GM15510 (cell line): Measurements from ENCODE around the gene NEK6.
A peak's percentile ranks its signal among the peaks of the same experiment; 100 is the strongest.

Experiments
- POLR2A ChIP-seq: IDR thresholded peaks from 3 replicates; pipeline ENCODE4 v1.6.1; 2011; ENCODE audit warnings: borderline replicate concordance; ENCODE audit not compliant: insufficient read length; ENCODE audit errors: extremely low read depth

The NEK6 gene

GRCh38 chr9:124280176-124280691 lies 22.5 kb downstream of the NEK6 start:
- TF ChIP-seq POLR2A, result no peak

- no peak for TF ChIP-seq POLR2A
Measured at GRCh38 chr9:124281931-124282371, 24.2 kb downstream of the NEK6 start.

DNA sequence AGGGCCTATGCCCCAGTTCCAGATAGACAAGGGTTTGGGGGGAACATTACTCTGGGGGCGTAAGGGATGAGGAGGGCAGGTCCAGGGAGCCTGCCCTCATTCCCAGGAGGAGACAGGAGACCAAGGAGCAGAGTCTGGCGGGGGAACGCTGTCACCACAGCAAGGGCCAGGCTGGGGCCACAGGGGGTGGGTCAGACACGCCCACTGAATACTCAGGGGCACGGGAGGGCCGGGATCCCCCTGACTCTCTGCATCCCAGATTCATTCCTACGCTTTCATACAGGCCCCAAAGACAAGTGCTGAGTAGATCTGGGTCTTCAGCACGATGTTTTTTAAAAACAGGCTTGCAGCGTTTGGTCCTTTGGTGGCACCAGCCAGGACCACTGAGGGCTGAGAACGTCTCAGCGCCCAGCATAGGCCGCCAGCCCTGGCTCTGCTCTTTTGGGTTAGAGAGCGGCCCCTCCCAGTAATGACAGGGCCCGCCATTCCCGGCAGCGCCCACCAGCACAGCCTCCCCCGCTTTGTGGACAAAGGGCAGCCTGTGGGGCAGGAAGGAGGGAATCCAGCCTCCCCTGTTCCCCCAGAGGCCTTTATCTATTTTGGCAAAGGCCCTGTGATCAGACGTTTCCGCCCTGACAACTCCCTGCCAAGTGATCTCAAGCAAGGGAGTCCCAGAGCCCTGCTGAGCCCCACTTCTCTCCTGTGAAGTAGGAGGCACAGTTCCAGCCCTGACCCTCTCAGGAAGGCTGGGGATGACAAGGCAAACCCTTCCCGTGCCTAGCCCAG lies 24.9 kb downstream of the NEK6 start:
- no peak for TF ChIP-seq POLR2A

GRCh38 chr9:124283228-124283814 lies 25.6 kb downstream of the NEK6 start:
- no peak for TF ChIP-seq POLR2A

GRCh38 chr9:124284237-124284831 lies 26.6 kb downstream of the NEK6 start:
- TF ChIP-seq POLR2A, result no peak

DNA sequence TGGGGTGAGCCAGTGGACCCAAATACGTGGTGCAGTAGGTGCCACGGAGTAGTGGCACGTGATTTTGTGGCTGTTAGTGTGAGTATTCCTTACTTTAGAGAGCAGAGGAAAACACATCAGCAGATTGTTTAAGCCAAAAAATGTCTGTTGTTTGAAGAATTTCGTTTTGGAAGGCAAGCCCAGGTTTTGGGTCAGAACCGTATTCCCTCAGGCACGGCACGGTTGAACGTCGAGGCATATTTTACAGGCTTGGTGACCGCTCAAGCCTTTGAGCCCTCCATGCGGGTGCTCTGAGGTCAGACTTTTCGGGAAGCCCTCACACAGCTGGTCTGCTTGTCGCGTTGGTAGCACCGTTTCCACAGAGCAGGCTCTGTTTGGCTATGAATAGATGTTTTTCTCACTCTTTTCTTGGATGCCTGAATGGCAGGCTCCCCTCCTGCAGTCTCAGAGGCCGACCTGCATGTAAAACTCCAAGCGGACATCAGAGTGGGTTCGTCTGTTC lies 27.2 kb downstream of the NEK6 start:
- no peak for TF ChIP-seq POLR2A

DNA sequence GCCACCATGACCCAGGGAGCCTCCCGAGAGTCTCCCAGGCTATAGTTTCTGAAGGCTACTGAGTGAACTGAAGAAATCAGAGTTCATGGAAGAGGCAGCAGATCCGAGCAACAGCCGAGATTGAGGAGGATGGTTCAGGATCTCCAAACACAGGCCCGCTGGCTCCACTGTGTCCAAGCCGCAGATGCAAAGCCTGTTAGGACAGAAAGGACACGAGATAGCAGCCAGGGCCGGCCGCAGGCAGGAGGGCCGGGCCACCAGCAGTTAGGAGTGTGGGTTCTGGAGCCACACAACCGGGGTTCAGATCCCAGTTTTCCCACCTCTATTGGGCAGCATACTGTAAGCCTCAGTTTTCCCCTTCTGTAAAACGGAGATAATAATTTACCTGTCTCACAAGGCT lies 27.7 kb downstream of the NEK6 start:
- TF ChIP-seq POLR2A, result no peak

DNA sequence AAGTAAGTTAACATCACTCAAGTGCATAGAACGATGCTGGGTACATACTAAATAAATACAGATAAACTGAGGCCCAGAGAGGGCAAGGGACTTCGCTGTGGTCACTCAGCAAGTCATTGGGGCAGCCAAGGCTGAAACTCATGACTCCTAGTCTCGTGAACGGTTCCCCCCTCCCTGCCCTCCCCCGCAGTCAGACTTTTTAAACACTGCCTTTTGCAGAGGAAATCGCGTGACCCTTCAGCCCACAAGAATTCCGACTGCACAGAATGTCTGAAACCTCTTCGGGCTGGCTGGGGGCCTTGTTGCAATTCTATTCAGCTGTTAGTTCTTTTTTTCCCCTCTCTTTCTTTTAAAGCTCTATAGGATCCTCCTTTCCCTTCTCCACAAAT lies 28.1 kb downstream of the NEK6 start:
- no peak for TF ChIP-seq POLR2A

DNA sequence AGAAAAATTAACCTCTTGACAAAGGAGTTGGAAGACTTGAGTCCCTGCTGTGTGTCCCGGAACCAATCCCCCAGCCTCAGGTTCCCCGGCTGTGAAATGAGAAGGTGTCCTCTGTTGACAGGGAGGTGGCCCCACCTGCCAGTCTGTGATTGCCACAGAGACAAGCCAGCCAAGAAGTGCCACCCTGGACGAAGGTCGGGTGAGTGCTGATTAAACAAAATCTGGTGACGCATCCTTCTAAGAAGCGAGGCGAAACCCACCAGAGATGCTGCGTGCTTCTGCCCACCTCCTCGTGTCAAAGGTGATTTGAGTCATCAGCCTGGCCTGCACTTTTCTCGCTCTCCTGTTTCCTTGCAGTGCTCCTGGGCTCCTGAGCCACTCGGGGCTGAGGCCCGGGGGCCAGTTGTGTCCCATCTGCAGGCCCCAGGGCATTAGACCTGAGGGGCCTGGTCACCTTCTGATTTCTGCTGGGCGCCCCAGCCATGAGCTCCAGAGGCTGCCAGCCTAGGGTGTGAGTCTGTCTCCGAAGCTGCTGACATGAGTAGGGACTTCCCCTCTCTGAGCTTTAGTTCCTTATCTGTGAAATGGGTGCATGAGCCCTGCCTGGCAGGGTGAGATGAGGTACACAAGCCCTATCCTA lies 28.7 kb downstream of the NEK6 start:
- TF ChIP-seq POLR2A, result peak; percentile 38

DNA sequence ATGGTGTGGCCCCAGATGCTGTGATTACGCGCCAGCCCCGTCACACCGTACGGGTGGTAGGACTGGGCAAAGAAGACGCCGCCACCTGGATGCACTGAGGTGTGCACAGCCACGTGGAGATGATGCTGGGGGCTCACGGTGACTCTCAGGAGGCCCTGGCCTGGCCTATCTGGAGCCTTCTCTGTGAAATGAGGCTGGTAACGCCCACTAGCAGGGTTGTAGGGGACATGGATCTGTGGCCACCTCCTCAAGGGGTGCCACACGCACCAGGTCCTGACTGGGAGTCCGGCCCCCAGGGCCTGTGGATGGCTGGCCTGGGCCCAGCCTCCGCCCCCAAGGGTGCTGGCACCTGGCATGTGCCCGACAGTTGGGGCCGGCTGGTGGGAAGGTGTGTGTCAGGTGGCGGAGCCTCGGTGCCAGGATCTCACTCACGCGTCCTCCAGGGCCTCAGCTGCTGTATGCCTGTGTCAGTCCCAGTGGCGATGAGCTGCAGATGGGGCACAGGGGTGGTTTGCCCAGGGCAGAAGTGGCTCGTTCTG lies 32.4 kb downstream of the NEK6 start:
- no peak for TF ChIP-seq POLR2A

DNA sequence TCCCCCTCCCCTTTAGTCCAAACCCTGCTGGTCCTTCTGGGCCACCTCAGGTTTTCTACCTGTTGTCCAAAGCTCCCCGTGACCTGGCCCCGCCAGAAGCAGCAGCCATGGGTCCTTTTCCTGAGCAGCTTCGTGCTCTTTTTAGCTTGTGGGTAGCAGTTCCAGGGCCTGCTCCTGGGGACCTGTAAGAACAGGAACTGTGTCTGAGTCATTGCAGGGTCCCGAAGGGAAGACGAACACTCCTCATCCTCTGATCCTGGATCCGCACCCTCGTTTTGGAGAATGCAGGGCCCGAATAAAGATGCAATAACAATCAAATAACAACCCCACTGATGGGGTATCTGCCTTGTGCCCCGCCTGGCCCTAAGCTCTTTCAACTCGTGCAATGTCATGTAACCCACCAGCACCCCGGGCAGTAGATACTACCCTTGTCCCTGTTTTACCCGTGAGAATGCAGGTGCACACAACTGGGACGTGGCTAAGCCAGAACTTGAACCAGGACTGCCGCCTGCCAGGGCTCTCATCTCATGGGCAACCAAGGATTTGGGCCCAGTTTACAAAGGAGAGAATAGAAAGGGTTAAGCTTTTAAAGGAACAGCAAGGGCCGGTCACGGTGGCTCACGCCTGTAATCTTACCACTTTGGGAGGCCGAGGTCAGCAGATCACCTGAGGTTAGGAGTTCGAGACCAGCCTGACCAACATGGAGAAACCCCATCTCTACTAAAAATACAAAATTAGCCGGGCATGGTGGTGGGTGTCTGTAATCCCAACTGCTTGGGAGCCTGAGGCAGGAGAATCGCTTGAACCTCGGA lies 33.2 kb downstream of the NEK6 start:
- no peak for TF ChIP-seq POLR2A

- TF ChIP-seq POLR2A, result no peak
Measured at GRCh38 chr9:124291801-124292396, 34.1 kb downstream of the NEK6 start.
